Ectodermal cell (in vitro differentiated cells): ENCODE results near the gene MTRR.

ENCODE experiments used
- H3K27ac ChIP-seq: 2 replicates; pipeline ENCODE4 v1.7.0; 2013; ENCODE audit warnings: mild to moderate bottlenecking, low read depth, low read length; ENCODE audit not compliant: insufficient read depth, poor library complexity, severe bottlenecking
- H3K27me3 ChIP-seq: 2 replicates; pipeline ENCODE4 v1.7.0; 2013; ENCODE audit warnings: mild to moderate bottlenecking, low read length; ENCODE audit not compliant: insufficient read depth, control insufficient read depth, poor library complexity, severe bottlenecking
- H3K36me3 ChIP-seq: one replicate; pipeline ENCODE4 v1.7.0; 2013; ENCODE audit warnings: low read length; ENCODE audit not compliant: control insufficient read depth, insufficient read depth
- H3K4me1 ChIP-seq: one replicate; pipeline ENCODE4 v1.7.0; 2013; ENCODE audit warnings: low read length; ENCODE audit not compliant: control insufficient read depth, insufficient read depth
- H3K4me3 ChIP-seq: 2 replicates; pipeline ENCODE4 v1.7.0; 2013; ENCODE audit warnings: low read depth, low read length, control low read depth; ENCODE audit not compliant: insufficient read depth
- H3K9me3 ChIP-seq: 2 replicates; pipeline ENCODE4 v1.7.0; 2013; ENCODE audit warnings: mild to moderate bottlenecking, low read length, moderate library complexity; ENCODE audit not compliant: control insufficient read depth
- WGBS, 2 experiments: methylation state at CpG; one replicate each; pipeline ENCODE4 v1.1.7; 2013; ENCODE audit warnings: missing lambda C conversion rate in 2 of 2; 5-methylcytosine and 5-hydroxymethylcytosine counted together

The MTRR gene

GRCh38 chr5:7886849-7887475 lies 18.0 kb downstream of the MTRR start:
- Histone ChIP-seq H3K9me3 (no peaks in the 10 kb centered on the region), H3K4me1 (no peaks in the 10 kb centered on the region), H3K27ac (no peak overlapping the region), H3K4me3 (no peak overlapping the region), H3K27me3 (no peaks in the 10 kb centered on the region), H3K36me3 (peaks cover 35% of the 10 kb centered on the region)
- WGBS, 2 experiments, result 92 to 93% methylated on average over 6 to 7 of the region's 7 CpGs

GRCh38 chr5:7888901-7889300 lies 20.0 kb downstream of the MTRR start:
- Histone ChIP-seq H3K36me3 (peaks cover 33% of the 10 kb centered on the region), H3K27ac (no peak overlapping the region), H3K9me3 (no peaks in the 10 kb centered on the region), H3K4me1 (no peaks in the 10 kb centered on the region), H3K4me3 (no peak overlapping the region), H3K27me3 (no peaks in the 10 kb centered on the region)
- 98% methylated on average over 9 of the region's 9 CpGs for WGBS, 2 experiments

- WGBS, 2 experiments, result 89 to 94% methylated on average over 5 of the region's 5 CpGs
- H3K9me3 ChIP-seq, result no peaks in the 10 kb centered on the region
- H3K36me3 ChIP-seq, result peaks cover 20% of the 10 kb centered on the region
- no peak overlapping the region for H3K4me3 ChIP-seq
- no peaks in the 10 kb centered on the region for H3K27me3 ChIP-seq
- no peak overlapping the region for H3K27ac ChIP-seq
- H3K4me1 ChIP-seq, result no peaks in the 10 kb centered on the region
These were observed 25.5 kb downstream of the MTRR start for GRCh38 chr5:7894439-7894838.

GRCh38 chr5:7894860-7895259 lies 25.9 kb downstream of the MTRR start:
- Histone ChIP-seq H3K27me3 (no peaks in the 10 kb centered on the region), H3K9me3 (no peaks in the 10 kb centered on the region), H3K4me3 (no peak overlapping the region), H3K27ac (no peak overlapping the region), H3K4me1 (no peaks in the 10 kb centered on the region), H3K36me3 (peaks cover 20% of the 10 kb centered on the region)
- 98% methylated on average over 2 of the region's 2 CpGs; no CpG with 5 or more reads in 1 of the 2 experiments for WGBS, 2 experiments

GRCh38 chr5:7897014-7897600 lies 28.2 kb downstream of the MTRR start:
- Histone ChIP-seq H3K4me3 (no peak overlapping the region), H3K36me3 (peaks cover 27% of the 10 kb centered on the region), H3K9me3 (no peaks in the 10 kb centered on the region), H3K4me1 (no peaks in the 10 kb centered on the region), H3K27me3 (no peaks in the 10 kb centered on the region), H3K27ac (no peak overlapping the region)
- 71 to 74% methylated on average over 5 of the region's 5 CpGs for WGBS, 2 experiments

- 64% methylated on average over 3 of the region's 3 CpGs for WGBS, 2 experiments
- H3K36me3 ChIP-seq, result peaks cover 16% of the 10 kb centered on the region
- no peak overlapping the region for H3K27ac ChIP-seq
- no peaks in the 10 kb centered on the region for H3K27me3 ChIP-seq
- H3K9me3 ChIP-seq, result no peaks in the 10 kb centered on the region
- no peak overlapping the region for H3K4me3 ChIP-seq
- H3K4me1 ChIP-seq, result no peaks in the 10 kb centered on the region
These were observed 33.3 kb downstream of the MTRR start for GRCh38 chr5:7902201-7902600.

GRCh38 chr5:7902666-7903625 lies 34.0 kb downstream of the MTRR start:
- H3K4me3 ChIP-seq, result no peak overlapping the region
- peaks cover 21% of the 10 kb centered on the region for H3K36me3 ChIP-seq
- no peaks in the 10 kb centered on the region for H3K4me1 ChIP-seq
- no peaks in the 10 kb centered on the region for H3K27me3 ChIP-seq
- no peaks in the 10 kb centered on the region for H3K9me3 ChIP-seq
- 94 to 95% methylated on average over 9 of the region's 9 CpGs for WGBS, 2 experiments
- H3K27ac ChIP-seq, result no peak overlapping the region

- no peaks in the 10 kb centered on the region for H3K9me3 ChIP-seq
- WGBS, 2 experiments, result 100% methylated on average over 1 of the region's 2 CpGs
These were observed 35.2 kb downstream of the MTRR start for GRCh38 chr5:7904170-7904569.

GRCh38 chr5:7907612-7908011 lies 38.7 kb downstream of the MTRR start:
- H3K36me3 ChIP-seq, result peaks cover 11% of the 10 kb centered on the region
- H3K4me1 ChIP-seq, result no peaks in the 10 kb centered on the region
- H3K9me3 ChIP-seq, result no peaks in the 10 kb centered on the region
- no peaks in the 10 kb centered on the region for H3K27me3 ChIP-seq
- H3K27ac ChIP-seq, result no peak overlapping the region
- no CpG with 5 or more reads among the region's 1 CpG for WGBS, 2 experiments
- no peak overlapping the region for H3K4me3 ChIP-seq

More at GRCh38 chr5:7904170-7904569, 35.2 kb downstream of the MTRR start:
- H3K27me3 ChIP-seq, result no peaks in the 10 kb centered on the region
- H3K27ac ChIP-seq, result no peak overlapping the region
- no peak overlapping the region for H3K4me3 ChIP-seq
- no peaks in the 10 kb centered on the region for H3K4me1 ChIP-seq
- peaks cover 25% of the 10 kb centered on the region for H3K36me3 ChIP-seq

- peaks cover 11% of the 10 kb centered on the region for H3K36me3 ChIP-seq
- H3K27me3 ChIP-seq, result no peaks in the 10 kb centered on the region
- H3K27ac ChIP-seq, result no peak overlapping the region
- H3K4me3 ChIP-seq, result no peak overlapping the region
- H3K9me3 ChIP-seq, result no peaks in the 10 kb centered on the region
- WGBS, 2 experiments, result 100% methylated on average over 1 of the region's 1 CpG
- H3K4me1 ChIP-seq, result no peaks in the 10 kb centered on the region
These were observed 39.4 kb downstream of the MTRR start for GRCh38 chr5:7908317-7908716.
